ENCODE results near the gene CLEC4G.

CLEC4G gene

DNA sequence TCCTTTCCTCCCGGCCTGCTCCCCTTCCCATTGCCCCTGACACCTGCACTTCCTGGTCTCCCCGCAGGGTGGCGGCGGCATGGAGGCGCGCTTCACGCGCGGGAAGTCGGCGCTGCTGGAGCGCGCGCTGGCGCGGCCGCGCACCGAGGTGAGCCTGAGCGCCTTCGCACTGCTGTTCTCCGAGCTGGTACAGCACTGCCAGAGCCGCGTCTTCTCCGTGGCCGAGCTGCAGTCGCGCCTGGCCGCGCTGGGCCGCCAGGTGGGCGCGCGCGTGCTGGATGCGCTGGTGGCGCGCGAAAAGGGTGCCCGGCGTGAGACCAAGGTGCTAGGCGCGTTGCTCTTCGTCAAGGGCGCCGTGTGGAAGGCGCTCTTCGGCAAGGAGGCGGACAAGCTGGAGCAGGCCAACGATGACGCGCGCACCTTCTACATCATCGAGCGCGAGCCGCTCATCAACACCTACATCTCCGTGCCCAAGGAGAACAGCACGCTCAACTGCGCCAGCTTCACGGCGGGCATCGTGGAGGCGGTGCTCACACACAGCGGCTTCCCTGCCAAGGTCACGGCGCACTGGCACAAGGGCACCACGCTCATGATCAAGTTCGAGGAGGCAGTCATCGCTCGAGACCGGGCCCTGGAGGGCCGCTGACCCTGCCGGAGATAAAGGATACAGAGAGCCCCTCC lies 49.6 kb downstream of the CLEC4G start:
- H3K27ac Mint-ChIP-seq: no peak overlapping the region
- peaks cover 47% of the 10 kb centered on the region for H3K4me1 Mint-ChIP-seq (ENCODE audit: low read depth)
- peaks cover 28% of the 10 kb centered on the region for H3K36me3 Mint-ChIP-seq (ENCODE audit: low read depth)
- no peaks in the 10 kb centered on the region for H3K9me3 Mint-ChIP-seq
- H3K27me3 Mint-ChIP-seq: peaks cover 15% of the 10 kb centered on the region
- H3K4me3 Mint-ChIP-seq: peak overlapping the region; percentile 89
- no peak for DNase-seq

DNA sequence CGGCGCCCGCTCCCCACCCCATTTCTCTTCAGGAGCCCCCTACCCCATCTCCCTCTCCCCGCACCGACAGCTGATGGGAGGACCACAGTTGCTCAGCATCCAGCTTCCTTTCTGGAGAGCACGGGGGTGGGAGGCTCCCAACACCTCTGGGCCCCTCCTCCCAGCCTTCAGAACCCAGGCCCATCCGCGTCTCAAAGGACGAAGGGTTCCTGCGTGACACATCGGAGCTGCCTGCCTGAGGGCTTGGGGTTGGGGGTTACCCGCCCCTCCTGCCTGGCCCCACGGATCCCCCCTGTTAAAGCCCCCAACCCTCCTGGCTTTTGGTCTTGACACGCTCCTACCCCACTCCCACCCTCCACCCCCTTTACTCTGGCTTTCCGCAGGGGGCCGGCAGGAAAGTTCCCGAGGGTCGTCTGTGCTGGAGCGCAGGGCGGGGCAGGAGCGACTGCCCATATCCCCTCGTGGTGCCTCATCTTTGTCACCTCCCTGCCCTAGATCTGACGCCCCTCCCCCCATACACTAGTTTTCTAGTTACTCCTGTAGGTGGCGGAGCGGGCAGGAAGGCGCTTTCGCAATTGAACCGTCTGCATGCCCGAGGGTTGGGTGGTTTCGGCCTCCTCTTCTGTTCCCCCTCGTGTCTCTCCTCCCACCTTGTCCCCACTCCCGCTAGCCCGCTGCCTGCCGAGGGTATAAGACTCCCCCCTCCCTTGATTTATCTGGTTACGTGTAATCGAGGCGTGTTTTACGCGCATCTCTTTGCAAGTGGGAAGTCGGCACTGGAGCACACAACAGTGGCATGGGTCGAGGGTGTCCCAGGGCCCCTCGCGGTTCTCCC lies 50.4 kb downstream of the CLEC4G start:
- H3K4me3 Mint-ChIP-seq: peak overlapping the region; percentile 89
- peaks cover 22% of the 10 kb centered on the region for H3K27me3 Mint-ChIP-seq
- peak overlapping the region; percentile 96 for H3K27ac Mint-ChIP-seq
- peak; percentile 84 for DNase-seq
- H3K4me1 Mint-ChIP-seq (ENCODE audit: low read depth): peaks cover 53% of the 10 kb centered on the region
- peaks cover 28% of the 10 kb centered on the region for H3K36me3 Mint-ChIP-seq (ENCODE audit: low read depth)
- H3K9me3 Mint-ChIP-seq: no peaks in the 10 kb centered on the region

DNA sequence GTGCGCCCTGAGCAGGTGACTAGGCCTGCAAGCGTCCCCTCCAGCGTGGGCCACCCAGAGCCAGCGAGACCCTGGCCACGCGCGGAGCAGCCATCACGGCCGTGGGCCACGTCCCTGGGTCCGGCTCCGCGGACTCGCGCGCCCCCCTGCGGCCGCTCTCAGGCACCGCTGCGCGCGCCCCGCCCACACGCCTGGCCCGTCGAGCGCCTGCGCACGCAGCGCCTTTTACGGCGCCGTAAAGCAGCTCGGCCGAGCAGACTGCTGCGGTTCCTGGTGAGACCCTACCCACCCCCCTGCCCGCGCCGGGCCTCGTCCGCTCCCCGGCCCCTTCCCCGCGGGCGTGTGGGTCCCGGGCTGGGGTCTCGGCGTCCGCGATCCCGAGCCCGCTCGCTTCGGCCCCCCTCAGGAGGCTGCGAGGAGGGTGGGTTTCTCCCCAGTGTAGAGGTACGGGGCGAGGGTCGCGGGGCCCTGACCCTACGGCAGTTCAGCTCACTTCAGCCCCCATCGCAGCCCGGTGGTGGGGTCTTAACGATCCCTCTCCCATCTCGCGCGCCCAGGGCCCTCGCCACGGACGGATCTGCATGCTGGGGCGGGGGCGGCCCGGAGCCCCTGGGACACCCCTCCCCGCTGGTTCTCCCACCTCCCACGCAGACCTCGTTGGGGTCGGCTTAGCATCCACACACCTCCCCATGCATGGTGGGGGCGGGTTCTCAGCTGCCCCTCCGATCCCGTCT lies 51.1 kb downstream of the CLEC4G start, which contains the start of gene TRAPPC5:
Gene TRAPPC5 (plus strand): TSS at position 228 of the 734 bp plus-strand sequence. CDS start 1,421 bp downstream, outside the sequence.
- peak; percentile 94 for DNase-seq
- peak within 1 kb of the TSS; percentile 96 for H3K27ac Mint-ChIP-seq
- no peaks in the 10 kb centered on the region for H3K9me3 Mint-ChIP-seq
- peak within 1 kb of the TSS; percentile 89 for H3K4me3 Mint-ChIP-seq
- H3K36me3 Mint-ChIP-seq (ENCODE audit: low read depth): peaks cover 28% of the 10 kb centered on the region
- peaks cover 58% of the 10 kb centered on the region for H3K4me1 Mint-ChIP-seq (ENCODE audit: low read depth)
- H3K27me3 Mint-ChIP-seq: peaks cover 29% of the 10 kb centered on the region

DNA sequence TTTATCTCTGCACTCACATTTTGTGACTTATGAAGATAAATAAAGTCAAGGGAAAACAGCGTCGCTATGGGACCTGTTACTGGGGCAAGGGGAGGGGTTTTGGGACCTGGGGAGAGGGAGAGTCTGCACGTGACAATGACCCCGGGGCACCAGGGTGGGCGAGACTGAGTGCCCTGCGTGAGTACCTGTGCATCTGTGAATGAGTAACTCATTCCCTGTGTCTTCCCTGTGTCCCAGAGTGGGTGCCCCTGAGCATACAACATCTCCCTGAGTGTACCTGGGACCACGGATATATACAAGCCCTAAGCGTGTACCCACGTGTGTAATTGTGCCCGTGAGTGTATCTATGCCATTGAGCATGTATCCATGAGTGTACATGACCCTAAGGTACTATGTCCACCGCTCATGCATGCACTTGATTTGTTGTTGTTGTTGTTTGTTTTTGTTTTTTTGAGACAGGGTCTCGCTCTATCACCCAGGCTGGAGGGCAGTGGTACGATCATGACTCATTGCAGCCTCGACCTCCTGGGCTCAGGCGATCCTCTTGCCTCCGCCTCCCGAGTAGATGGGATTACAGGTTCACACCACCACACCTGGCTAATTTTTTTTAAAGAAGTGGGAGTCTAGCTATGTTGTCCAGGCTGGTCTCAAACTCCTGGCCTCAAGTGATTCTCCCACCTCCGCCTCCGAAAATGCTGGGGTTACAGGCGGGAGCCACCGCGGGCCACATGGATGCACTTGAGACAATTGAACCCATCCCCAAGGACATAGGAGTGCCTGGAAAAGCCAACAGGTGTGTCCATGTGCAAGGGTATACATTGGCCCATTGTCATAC lies 51.9 kb downstream of the CLEC4G start:
- H3K27ac Mint-ChIP-seq: peak overlapping the region; percentile 96
- H3K4me3 Mint-ChIP-seq: peak overlapping the region; percentile 89
- DNase-seq: no peak
- H3K4me1 Mint-ChIP-seq (ENCODE audit: low read depth): peaks cover 59% of the 10 kb centered on the region
- H3K9me3 Mint-ChIP-seq: no peaks in the 10 kb centered on the region
- peaks cover 31% of the 10 kb centered on the region for H3K27me3 Mint-ChIP-seq
- H3K36me3 Mint-ChIP-seq (ENCODE audit: low read depth): peaks cover 25% of the 10 kb centered on the region

DNA sequence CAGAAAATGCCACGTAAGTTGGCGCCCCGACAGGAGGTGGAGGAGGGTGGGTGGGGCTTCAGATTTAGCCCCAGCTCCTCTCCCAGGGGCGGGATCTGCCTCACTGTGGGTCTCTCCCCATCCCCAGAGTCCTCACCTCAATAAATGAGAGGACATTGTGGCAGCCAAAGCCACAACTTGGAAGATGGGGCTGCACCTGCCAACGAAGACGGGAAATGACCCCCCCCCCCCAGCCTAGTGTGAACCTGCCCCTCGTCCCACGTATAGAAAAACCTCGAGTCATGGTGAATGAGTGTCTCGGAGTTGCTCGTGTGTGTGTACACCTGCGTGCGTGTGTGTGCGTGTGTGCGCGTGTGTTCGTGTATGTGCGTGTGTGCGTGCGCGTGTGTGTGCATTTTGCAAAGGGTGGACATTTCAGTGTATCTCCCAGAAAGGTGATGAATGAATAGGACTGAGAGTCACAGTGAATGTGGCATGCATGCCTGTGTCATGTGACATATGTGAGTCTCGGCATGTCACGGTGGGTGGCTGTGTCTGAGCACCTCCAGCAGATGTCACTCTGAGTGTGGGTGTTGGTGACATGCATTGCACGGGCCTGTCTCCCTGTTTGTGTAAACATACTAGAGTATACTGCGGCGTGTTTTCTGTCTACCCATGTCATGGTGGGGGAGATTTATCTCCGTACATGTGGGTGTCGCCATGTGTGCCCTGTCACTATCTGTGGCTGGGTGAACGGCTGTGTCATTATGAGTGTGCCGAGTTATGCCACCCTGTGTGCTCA lies 52.7 kb downstream of the CLEC4G start:
- peaks cover 64% of the 10 kb centered on the region for H3K4me1 Mint-ChIP-seq (ENCODE audit: low read depth)
- H3K4me3 Mint-ChIP-seq: peak overlapping the region; percentile 89
- DNase-seq: peak; percentile 71
- H3K36me3 Mint-ChIP-seq (ENCODE audit: low read depth): peaks cover 25% of the 10 kb centered on the region
- no peaks in the 10 kb centered on the region for H3K9me3 Mint-ChIP-seq
- peak overlapping the region; percentile 96 for H3K27ac Mint-ChIP-seq
- peaks cover 37% of the 10 kb centered on the region for H3K27me3 Mint-ChIP-seq

All from activated T-cell treated with anti-CD3 and anti-CD28 coated beads, Interleukin-2, amount 50 U/mL, for 24 hours (primary cell).